Epithelial cell of proximal tubule (primary cell): ENCODE data around the gene ACIN1. TPM values are rescaled to one million over a fixed set of nuclear protein-coding genes. Genes with fewer than 3 reads are reported as not detected.

Experiments used
- DNase-seq: peaks from one replicate; pipeline ENCODE4 v3.0.0-alpha.2; 2011; ENCODE audit warnings: low read depth
- H3K4me3 ChIP-seq: 2 replicates; pipeline ENCODE4 v1.5.1; 2011; ENCODE audit warnings: low read depth, mild to moderate bottlenecking, low read length
- total RNA-seq: library from RNA; depleted of rRNA; stranded (reverse); fragments of >200 nt; gene quantifications from 2 replicates; pipeline ENCODE4 v1.2.3, GENCODE V29; 2015
- TF ChIP-seq, protein P1 (sequence below): conservative IDR thresholded peaks from 2 replicates; pipeline ENCODE4 v1.5.1; 2012; ENCODE audit warnings: low read depth, mild to moderate bottlenecking, low read length

The ACIN1 gene
- total RNA-seq, 1 donor from 2014 or later, result 84.1 TPM

DNA sequence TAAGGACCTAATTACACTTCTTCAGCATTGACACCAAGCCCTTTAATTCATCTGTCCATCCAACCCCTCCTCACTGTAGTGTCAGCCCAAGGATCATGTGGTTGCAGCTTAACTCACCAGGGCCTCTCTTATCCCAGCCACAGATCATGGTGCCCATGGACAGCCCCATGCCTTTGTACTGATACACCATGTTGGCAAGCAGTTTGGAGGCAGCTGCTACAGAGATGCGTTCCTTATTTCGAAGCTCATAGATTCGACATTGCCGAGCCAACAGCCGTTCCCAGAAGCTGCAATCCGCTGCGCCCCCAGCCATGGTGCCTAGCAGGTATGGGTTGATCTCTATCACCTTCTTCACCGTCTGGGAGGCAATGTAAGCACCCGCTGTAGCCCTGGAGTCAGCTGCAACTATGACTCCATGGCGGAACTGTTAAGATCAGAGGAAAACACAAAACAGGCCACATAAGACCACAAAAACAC is 61.6 kb downstream of the ACIN1 start:
- no peak for DNase-seq
- TF ChIP-seq, protein P1, sequence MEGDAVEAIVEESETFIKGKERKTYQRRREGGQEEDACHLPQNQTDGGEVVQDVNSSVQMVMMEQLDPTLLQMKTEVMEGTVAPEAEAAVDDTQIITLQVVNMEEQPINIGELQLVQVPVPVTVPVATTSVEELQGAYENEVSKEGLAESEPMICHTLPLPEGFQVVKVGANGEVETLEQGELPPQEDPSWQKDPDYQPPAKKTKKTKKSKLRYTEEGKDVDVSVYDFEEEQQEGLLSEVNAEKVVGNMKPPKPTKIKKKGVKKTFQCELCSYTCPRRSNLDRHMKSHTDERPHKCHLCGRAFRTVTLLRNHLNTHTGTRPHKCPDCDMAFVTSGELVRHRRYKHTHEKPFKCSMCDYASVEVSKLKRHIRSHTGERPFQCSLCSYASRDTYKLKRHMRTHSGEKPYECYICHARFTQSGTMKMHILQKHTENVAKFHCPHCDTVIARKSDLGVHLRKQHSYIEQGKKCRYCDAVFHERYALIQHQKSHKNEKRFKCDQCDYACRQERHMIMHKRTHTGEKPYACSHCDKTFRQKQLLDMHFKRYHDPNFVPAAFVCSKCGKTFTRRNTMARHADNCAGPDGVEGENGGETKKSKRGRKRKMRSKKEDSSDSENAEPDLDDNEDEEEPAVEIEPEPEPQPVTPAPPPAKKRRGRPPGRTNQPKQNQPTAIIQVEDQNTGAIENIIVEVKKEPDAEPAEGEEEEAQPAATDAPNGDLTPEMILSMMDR, result no peak
- peak overlapping the region; percentile 88 for H3K4me3 ChIP-seq

DNA sequence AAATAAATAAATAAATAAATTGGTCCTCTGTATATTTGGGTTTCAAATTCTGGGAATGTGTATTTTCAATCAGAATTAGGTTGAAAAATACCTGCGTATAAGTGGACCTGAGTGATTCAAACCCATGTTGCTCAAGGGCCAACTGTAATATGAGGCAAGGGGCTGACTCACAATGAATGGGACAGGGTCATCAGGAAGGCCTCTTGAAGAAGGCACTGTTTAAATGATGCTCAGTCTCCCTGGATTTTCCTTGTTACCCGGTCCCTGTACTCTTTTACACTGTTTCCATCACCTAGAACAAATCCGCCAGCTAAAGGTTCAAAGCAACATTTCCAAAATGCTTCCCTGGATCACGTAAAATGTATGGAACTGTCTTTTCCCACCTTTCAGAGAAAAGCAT is 64.0 kb downstream of the ACIN1 start:
- no peak for DNase-seq
- TF ChIP-seq, protein P1, result no peak

DNA sequence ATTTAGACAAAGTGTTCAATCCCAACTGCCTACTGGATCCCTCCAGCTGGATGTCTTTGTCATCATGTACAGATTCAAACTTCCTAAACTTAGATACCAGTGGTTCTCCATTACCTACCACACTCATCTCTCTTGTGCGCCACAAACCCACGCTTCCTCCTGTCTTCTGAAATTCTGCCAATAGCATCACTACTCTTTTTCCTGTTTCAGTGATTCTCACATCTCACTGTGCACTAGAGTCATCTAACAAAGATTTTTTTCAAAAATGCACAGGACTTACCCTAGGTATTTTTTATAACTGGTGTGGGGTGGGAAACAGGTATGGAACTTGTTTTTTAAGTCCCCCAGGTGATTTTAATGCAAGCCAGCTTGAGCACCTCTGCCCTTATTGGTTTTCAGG is 66.1 kb downstream of the ACIN1 start:
- H3K4me3 ChIP-seq, result no peak overlapping the region
- TF ChIP-seq, protein P1, result no peak
- DNase-seq, result no peak

More for the DNA sequence above, 64.0 kb downstream of the ACIN1 start:
- no peak overlapping the region for H3K4me3 ChIP-seq

DNA sequence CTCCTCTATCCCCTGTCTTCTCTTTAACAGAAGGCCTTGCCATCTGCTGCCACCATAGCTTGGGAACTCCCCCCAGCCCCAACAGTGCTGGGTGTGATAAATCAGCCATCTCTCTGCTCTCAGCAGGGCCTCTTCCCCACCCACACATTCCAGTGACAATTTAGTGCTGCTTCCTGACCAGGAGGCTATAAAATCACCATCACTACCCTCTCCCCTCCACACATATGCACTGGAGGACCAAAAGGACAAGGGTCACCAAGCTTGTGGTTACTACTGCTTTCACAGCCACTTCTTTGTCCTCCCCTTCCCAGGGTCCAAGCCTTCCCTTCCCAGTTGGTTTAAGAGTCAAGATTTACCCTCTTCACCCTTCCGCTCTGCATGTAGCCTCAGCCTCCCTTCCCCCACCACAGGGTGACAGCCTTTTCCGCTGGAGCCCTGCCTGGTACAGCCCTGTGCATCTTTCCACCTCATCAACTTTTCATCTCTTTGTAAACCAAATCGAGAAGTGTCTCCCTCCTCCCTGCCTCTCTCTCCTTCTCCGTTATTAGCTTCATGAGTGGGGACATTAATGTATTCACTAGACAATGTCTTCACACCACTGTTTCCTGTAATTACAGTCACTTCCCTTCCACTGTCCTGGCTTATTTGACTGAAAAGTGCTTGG is 69.7 kb downstream of the ACIN1 start:
- H3K4me3 ChIP-seq, result no peak overlapping the region
- no peak for DNase-seq
- TF ChIP-seq, protein P1, result no peak

DNA sequence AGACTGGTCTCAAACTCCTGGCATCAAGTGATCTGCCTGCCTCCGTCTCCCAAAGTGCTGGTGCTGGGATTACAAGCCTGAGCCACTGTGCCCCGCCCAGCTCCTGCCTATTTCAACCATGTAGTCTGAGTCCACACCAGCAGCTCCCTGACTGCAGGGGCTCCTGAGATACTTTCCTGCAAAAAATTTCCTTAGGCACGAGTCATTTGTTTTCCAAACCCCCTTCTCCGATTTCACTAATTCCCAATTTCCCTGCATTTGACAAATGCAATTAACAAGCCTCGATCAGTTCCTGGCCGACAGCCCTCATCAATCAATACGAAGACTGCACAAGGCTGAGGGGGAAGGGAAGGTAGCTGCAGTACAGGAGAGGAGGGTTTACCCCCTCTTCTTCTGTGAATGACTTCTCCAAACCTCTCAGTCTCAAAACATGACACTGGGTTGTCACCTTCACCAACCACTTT is 70.3 kb downstream of the ACIN1 start:
- no peak overlapping the region for H3K4me3 ChIP-seq
- TF ChIP-seq, protein P1, result no peak
- DNase-seq, result no peak

DNA sequence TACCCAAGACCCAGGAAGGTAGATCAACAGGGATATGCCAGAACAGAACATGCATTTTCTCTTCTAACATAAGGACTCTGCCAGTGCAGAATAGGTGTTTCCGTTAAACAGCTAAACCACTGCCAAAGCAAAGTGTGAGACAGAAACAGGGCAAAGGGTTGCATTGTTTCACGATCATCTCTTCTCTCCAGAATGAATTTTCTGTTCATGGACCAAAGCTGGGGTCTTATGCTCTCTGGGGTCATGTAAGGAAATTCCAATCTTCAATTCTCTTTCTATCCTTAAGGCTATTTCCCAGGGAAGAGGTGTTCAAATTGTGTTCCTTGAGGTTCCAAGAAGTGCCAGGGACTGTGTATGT is 71.2 kb downstream of the ACIN1 start:
- H3K4me3 ChIP-seq, result no peak overlapping the region
- DNase-seq, result no peak
- TF ChIP-seq, protein P1, result no peak

DNA sequence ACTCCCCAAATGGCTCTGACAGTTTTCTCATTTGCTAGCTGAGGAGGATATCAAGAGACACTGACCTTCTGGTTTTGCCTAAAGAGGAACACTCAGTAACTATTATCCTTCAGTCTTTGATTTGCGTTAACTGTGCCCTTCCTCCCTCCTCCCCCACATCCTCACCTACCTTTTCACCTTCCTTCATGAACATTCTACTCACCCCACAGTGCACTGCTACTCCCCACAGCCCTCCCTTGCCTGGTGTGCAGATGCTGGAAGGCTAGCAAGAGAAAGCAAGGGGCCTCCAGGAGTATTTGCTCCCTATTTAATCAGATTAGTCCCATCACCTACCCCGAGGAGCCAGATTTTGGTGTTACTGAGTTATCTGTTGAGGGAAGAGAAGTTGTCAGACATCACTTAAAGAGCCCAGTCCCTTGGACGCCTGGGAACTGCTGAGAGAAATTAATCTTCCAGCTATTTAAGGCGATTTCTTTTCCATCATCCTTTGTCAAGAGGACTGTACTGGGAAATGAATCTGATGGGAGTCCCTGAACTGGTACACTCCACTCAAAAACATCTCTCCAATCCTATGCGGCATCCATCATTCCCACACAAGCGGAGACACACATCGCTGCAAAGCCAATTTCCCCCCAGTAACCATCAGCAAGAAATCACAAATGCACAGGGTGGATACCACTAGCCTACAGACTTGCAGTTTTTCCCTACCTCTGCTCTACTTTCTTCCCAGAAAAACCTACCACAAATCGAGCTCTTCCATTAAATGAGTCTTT is 71.7 kb downstream of the ACIN1 start:
- TF ChIP-seq, protein P1, result no peak
- H3K4me3 ChIP-seq, result no peak overlapping the region
- no peak for DNase-seq
